Duodenal mucosa (tissue), 2 donors: Measurements from ENCODE around the gene GALM.

ENCODE experiments used
- H3K27ac ChIP-seq: one replicate; pipeline ENCODE4 v1.7.0; 2013; ENCODE audit warnings: low read depth, low read length
- H3K27me3 ChIP-seq, 2 donors: one replicate each; pipeline ENCODE4 v1.7.0; 2013; ENCODE audit warnings: low read length in 2 of 2, control low read depth in 1 of 2; ENCODE audit not compliant: insufficient read depth in 2 of 2, control insufficient read depth in 1 of 2
- H3K36me3 ChIP-seq, 2 donors: one replicate each; pipeline ENCODE4 v1.7.0; 2013; ENCODE audit warnings: low read length in 2 of 2, control low read depth in 1 of 2; ENCODE audit not compliant: insufficient read depth in 2 of 2, control insufficient read depth in 1 of 2
- H3K4me1 ChIP-seq, 2 donors: one replicate each; pipeline ENCODE4 v1.7.0; 2013; ENCODE audit warnings: low read length in 2 of 2, control low read depth in 1 of 2; ENCODE audit not compliant: insufficient read depth in 2 of 2, control insufficient read depth in 1 of 2
- H3K4me3 ChIP-seq, 2 donors: one replicate each; pipeline ENCODE4 v1.7.0; 2013; ENCODE audit warnings: low read length in 2 of 2, low read depth in 1 of 2
- H3K9ac ChIP-seq, 2 donors: one replicate each; pipeline ENCODE4 v1.7.0; 2013; ENCODE audit warnings: low read length in 2 of 2, low read depth in 1 of 2
- H3K9me3 ChIP-seq, 2 donors: one replicate each; pipeline ENCODE4 v1.7.0; 2013; ENCODE audit warnings: low read length in 2 of 2, control low read depth in 1 of 2; ENCODE audit not compliant: control insufficient read depth in 1 of 2

GALM gene

GRCh38 chr2:38778687-38779082, 112.8 kb downstream of the GALM start:
- Histone ChIP-seq H3K4me3 (peak overlapping the region; percentile 89 to 92), H3K9ac (peak overlapping the region; percentile 74 to 76), H3K9me3 (no peaks in the 10 kb centered on the region), H3K4me1 (peaks cover 6 to 7% of the 10 kb centered on the region in 2 donors), H3K27me3 (no peaks in the 10 kb centered on the region), H3K36me3 (peaks cover 7 to 11% of the 10 kb centered on the region in 2 donors), H3K27ac (no peak overlapping the region)

GRCh38 chr2:38783586-38783985, 117.7 kb downstream of the GALM start:
- Histone ChIP-seq H3K9me3 (no peaks in the 10 kb centered on the region), H3K9ac (no peak overlapping the region), H3K27me3 (no peaks in the 10 kb centered on the region), H3K4me1 (peaks cover 11 to 19% of the 10 kb centered on the region in 2 donors), H3K4me3 (no peak overlapping the region), H3K27ac (no peak overlapping the region), H3K36me3 (peaks cover 7 to 11% of the 10 kb centered on the region in 2 donors)
